Measurements from ENCODE around the gene CRYL1. TPM values are rescaled to one million over a fixed set of nuclear protein-coding genes. Genes with fewer than 3 reads are reported as not detected.

CRYL1 gene
- total RNA-seq, 2 donors from 2014 or later, result 14.5 to 32.2 TPM

DNA sequence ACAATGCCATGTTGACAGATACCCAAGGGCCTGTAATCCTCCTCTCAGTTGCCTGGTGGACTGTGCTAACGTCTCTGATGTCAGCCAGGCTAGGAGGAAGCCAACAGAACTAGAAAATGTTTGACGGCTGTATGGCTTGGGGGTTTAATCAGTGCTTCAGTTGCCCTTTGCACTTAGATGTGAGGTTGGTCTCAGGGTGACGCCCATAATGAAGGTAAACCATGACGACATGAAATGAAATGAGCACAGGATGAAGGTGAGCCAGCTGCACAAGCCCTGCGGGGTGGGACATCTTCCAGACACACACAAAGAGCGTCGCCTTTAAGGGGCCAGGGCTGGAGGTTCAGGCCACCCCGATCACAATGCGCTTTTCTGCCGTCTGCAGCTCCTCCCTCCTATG lies 127.2 kb downstream of the CRYL1 start:
- ATAC-seq (no peak), DNase-seq (no peak)
- no peak overlapping the region for H3K4me3 ChIP-seq
- no peaks in the 10 kb centered on the region for H3K9me3 ChIP-seq
- intact Hi-C loops (cut with DNase I), result no loop called here
- TF ChIP-seq POLR2A (IDR thresholded peaks at IDR 0.05), result no peak
- TF ChIP-seq, protein P1, sequence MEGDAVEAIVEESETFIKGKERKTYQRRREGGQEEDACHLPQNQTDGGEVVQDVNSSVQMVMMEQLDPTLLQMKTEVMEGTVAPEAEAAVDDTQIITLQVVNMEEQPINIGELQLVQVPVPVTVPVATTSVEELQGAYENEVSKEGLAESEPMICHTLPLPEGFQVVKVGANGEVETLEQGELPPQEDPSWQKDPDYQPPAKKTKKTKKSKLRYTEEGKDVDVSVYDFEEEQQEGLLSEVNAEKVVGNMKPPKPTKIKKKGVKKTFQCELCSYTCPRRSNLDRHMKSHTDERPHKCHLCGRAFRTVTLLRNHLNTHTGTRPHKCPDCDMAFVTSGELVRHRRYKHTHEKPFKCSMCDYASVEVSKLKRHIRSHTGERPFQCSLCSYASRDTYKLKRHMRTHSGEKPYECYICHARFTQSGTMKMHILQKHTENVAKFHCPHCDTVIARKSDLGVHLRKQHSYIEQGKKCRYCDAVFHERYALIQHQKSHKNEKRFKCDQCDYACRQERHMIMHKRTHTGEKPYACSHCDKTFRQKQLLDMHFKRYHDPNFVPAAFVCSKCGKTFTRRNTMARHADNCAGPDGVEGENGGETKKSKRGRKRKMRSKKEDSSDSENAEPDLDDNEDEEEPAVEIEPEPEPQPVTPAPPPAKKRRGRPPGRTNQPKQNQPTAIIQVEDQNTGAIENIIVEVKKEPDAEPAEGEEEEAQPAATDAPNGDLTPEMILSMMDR (IDR thresholded peaks at IDR 0.05), result no peak
- no peaks in the 10 kb centered on the region for H3K36me3 ChIP-seq (replicated peaks in 1 of 2; ENCODE audit: insufficient read depth in 1 of 2, low read depth in 2 of 2)
- H3K27ac ChIP-seq, result no peak overlapping the region
- H3K27me3 ChIP-seq, result no peaks in the 10 kb centered on the region
- WGBS, 2 donors, result 78 to 80% methylated on average over 10 of the region's 10 CpGs
- H3K4me1 ChIP-seq, result no peaks in the 10 kb centered on the region

DNA sequence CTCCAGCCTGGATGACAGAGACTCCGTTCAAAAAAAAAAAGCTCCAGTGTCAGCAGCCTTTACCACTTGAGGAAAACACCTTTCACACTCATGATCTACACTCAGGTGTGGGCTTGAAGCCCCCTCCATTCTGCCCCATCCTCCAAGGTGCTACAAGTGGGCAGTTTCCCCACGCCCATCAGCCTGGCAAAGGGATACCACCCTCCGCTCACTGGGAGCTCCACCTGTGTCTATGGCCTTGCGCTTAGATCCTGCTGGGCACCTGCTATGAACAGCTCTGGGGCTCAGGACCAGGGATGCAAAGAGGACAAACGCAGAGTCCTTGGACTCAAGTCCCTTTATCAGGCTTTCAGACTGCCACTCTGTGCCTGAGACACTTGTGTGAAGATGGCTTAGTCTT lies 127.8 kb downstream of the CRYL1 start:
- ATAC-seq, result no peak
- H3K9me3 ChIP-seq, result no peaks in the 10 kb centered on the region

DNA sequence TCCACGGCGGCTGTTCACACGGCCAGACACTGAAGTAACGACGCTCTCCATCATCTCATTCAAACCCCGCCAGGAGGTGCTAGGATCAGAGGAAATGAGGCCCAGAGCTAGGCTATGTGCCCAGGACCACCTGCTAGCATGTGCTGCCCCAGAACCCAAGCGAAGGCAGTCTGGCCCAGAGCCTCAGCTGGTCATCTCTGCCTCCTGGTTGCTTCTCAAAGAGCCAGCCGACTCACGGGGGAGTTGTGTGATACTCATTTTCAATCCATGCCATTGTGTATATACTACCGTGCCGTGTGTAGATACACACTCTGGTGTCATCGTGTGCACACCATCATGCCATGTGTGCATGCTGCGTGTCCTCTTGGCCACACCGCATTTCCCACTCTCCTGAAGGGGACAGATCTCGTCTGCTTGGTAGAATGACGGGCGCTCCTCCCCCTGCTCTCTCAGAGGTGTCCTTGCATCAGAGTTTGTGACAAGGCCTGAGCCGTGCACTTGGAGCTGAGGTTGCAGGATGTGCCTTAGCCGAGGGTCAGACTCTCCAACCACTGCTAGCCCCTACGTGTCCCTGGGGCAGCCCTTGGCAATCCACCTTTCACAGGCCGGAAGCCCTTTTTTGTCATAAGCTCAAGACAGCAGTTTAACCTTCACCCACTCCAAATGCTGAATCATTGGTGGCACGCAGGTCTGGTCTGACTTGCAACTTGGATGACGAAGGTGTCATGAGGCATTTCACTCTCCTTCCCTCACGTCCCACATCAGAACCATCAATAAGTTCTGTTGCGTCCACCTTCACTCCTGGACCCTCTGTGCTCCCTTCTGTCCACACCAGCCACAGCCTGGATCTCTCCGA lies 130.4 kb downstream of the CRYL1 start:
- Histone ChIP-seq H3K36me3 (replicated peaks in 1 of 2; ENCODE audit: insufficient read depth in 1 of 2, low read depth in 2 of 2) (no peaks in the 10 kb centered on the region), H3K27me3 (no peaks in the 10 kb centered on the region), H3K4me1 (no peaks in the 10 kb centered on the region), H3K9me3 (no peaks in the 10 kb centered on the region), H3K4me3 (no peak overlapping the region), H3K27ac (no peak overlapping the region)
- DNase-seq, result no peak
- no peak for ATAC-seq
- WGBS, 2 donors, result 84 to 87% methylated on average over 24 to 26 of the region's 26 CpGs
- TF ChIP-seq, protein P1 (IDR thresholded peaks at IDR 0.05), result no peak
- no peak for TF ChIP-seq POLR2A (IDR thresholded peaks at IDR 0.05)
- intact Hi-C loops (cut with DNase I), result no loop called here

More for the DNA sequence above, 127.8 kb downstream of the CRYL1 start:
- TF ChIP-seq, protein P1 (IDR thresholded peaks at IDR 0.05), result no peak
- TF ChIP-seq POLR2A (IDR thresholded peaks at IDR 0.05), result no peak
- Histone ChIP-seq H3K27me3 (no peaks in the 10 kb centered on the region), H3K4me3 (no peak overlapping the region), H3K36me3 (replicated peaks in 1 of 2; ENCODE audit: insufficient read depth in 1 of 2, low read depth in 2 of 2) (no peaks in the 10 kb centered on the region), H3K27ac (no peak overlapping the region), H3K4me1 (no peaks in the 10 kb centered on the region)
- intact Hi-C loops (cut with DNase I), result no loop called here
- DNase-seq, result no peak
- 89 to 93% methylated on average over 4 to 5 of the region's 5 CpGs for WGBS, 2 donors

DNA sequence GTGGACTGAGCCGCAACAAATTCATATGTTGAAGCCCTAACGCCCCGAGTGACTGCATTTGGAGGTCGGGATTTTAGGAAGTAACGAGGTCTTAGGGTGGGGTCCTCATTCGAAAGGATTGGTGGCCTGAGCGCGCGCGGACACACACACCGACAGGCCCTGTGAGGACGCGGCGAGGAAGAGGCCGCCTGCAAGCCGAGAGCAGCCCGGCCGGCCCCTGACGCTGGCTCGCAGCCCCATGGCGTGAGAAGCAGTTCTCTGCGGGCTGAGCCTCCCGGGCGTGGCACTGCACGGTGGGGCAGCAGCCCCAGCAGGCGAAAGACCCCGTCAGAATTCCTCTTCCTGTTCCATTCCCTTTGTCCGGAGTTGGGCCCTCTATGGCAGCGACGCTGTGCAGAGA lies 131.2 kb downstream of the CRYL1 start:
- ATAC-seq, result no peak
- DNase-seq, result no peak
- 35 to 80% methylated on average over 20 to 30 of the region's 30 CpGs for WGBS, 2 donors

More for the DNA sequence above, 131.2 kb downstream of the CRYL1 start:
- H3K4me3 ChIP-seq, result no peak overlapping the region
- H3K27me3 ChIP-seq, result no peaks in the 10 kb centered on the region
- intact Hi-C loops (cut with DNase I), result no loop called here
- no peaks in the 10 kb centered on the region for H3K4me1 ChIP-seq
- no peak overlapping the region for H3K27ac ChIP-seq
- H3K9me3 ChIP-seq, result no peaks in the 10 kb centered on the region
- no peaks in the 10 kb centered on the region for H3K36me3 ChIP-seq (replicated peaks in 1 of 2; ENCODE audit: insufficient read depth in 1 of 2, low read depth in 2 of 2)
- TF ChIP-seq POLR2A (IDR thresholded peaks at IDR 0.05), result no peak
- TF ChIP-seq, protein P1 (IDR thresholded peaks at IDR 0.05), result no peak
